CD14-positive monocyte (primary cell): ENCODE measurements around the gene DMP1. TPM values are rescaled to one million over a fixed set of nuclear protein-coding genes. Genes with fewer than 3 reads are reported as not detected.

Experiments used
- DNase-seq, 3 donors: peaks; one replicate each; pipeline ENCODE4 v3.0.0-alpha.2; 2011 to 2022
- H2AFZ ChIP-seq: 2 replicates; pipeline ENCODE4 v1.6.0; 2012; ENCODE audit warnings: mild to moderate bottlenecking, low read depth, low read length, inconsistent platforms; ENCODE audit not compliant: insufficient read depth, poor library complexity, severe bottlenecking
- H3K27ac ChIP-seq, 2 donors: 1 replicate in 1 of 2; 2 replicates in 1 of 2; pipeline ENCODE4 v1.5.1; 2012 to 2013; ENCODE audit warnings: low read length in 2 of 2, control low read depth in 1 of 2, inconsistent platforms in 1 of 2, low read depth in 1 of 2, mild to moderate bottlenecking in 1 of 2
- H3K27me3 ChIP-seq, 2 donors: one replicate each; pipeline versions ENCODE4 v1.6.0 to v1.6.1; 2011 to 2013; ENCODE audit warnings: low read length in 2 of 2; ENCODE audit not compliant: control insufficient read depth in 2 of 2, insufficient read depth in 2 of 2
- H3K36me3 ChIP-seq, 2 donors: replicated peaks in 1 of 2; 1 replicate in 1 of 2; 2 replicates in 1 of 2; pipeline versions ENCODE4 v1.5.1 to v1.6.1; 2012 to 2013; ENCODE audit warnings: low read length in 2 of 2, control low read depth in 1 of 2, inconsistent platforms in 1 of 2, mild to moderate bottlenecking in 1 of 2; ENCODE audit not compliant: insufficient read depth in 2 of 2, control insufficient read depth in 1 of 2
- H3K4me1 ChIP-seq, 2 donors: 1 replicate in 1 of 2; 2 replicates in 1 of 2; pipeline versions ENCODE4 v1.5.1 to v1.6.1; 2012 to 2013; ENCODE audit warnings: low read length in 2 of 2, control low read depth in 1 of 2, inconsistent platforms in 1 of 2, mild to moderate bottlenecking in 1 of 2, moderate library complexity in 1 of 2; ENCODE audit not compliant: insufficient read depth in 2 of 2, control insufficient read depth in 1 of 2
- H3K4me2 ChIP-seq: replicated peaks from 2 replicates; pipeline ENCODE3; 2012; ENCODE audit warnings: low read length, moderate library complexity, mild to moderate bottlenecking; ENCODE audit not compliant: poor library complexity, severe bottlenecking; ENCODE audit errors: extremely low read depth
- H3K4me3 ChIP-seq, 3 experiments: fragments of 200-600 bp in 1 of 3; sonication (generic) in 1 of 3; replicated peaks in 1 of 3; 1 replicate in 2 of 3; 2 replicates in 1 of 3; pipeline ENCODE4 v1.5.1; 2011 to 2013; ENCODE audit warnings: low read length in 3 of 3, mild to moderate bottlenecking in 3 of 3, control low read depth in 2 of 3, low read depth in 2 of 3, inconsistent platforms in 1 of 3, moderate library complexity in 1 of 3
- H3K79me2 ChIP-seq: 2 replicates; pipeline ENCODE4 v1.6.0; 2012; ENCODE audit warnings: mild to moderate bottlenecking, control low read depth, inconsistent platforms, low read length, moderate library complexity; ENCODE audit not compliant: insufficient read depth
- H3K9ac ChIP-seq: 2 replicates; pipeline ENCODE4 v1.6.0; 2017; ENCODE audit warnings: low read length, mild to moderate bottlenecking; ENCODE audit not compliant: insufficient read depth, poor library complexity, severe bottlenecking
- H3K9me3 ChIP-seq, 2 donors: replicated peaks in 1 of 2; 1 replicate in 1 of 2; 2 replicates in 1 of 2; pipeline versions ENCODE4 v1.5.1 to v1.6.1; 2012 to 2013; ENCODE audit warnings: low read length in 2 of 2, control low read depth in 1 of 2; ENCODE audit not compliant: control insufficient read depth in 1 of 2, insufficient read depth in 1 of 2
- H4K20me1 ChIP-seq: 2 replicates; pipeline ENCODE4 v1.6.0; 2012; ENCODE audit warnings: mild to moderate bottlenecking, low read length, control low read depth, moderate library complexity; ENCODE audit not compliant: insufficient read depth
- H3K27ac Mint-ChIP-seq, 7 donors: one replicate each; pipeline ENCODE4 v1.8.0; 2020; ENCODE audit warnings: mild to moderate bottlenecking in 7 of 7, mixed read lengths in 7 of 7, moderate library complexity in 6 of 7, inconsistent platforms in 2 of 7
- H3K27me3 Mint-ChIP-seq, 3 donors: one replicate each; pipeline ENCODE4 v1.8.0; 2021 to 2022; ENCODE audit warnings: low read depth in 3 of 3, mild to moderate bottlenecking in 3 of 3, mixed read lengths in 3 of 3, moderate library complexity in 3 of 3, inconsistent platforms in 1 of 3
- H3K36me3 Mint-ChIP-seq, 2 donors: one replicate each; pipeline ENCODE4 v1.8.0; 2020; ENCODE audit warnings: mixed read lengths in 2 of 2, inconsistent platforms in 1 of 2, mild to moderate bottlenecking in 1 of 2
- H3K4me1 Mint-ChIP-seq: one replicate; pipeline ENCODE4 v1.8.0; 2020; ENCODE audit warnings: mild to moderate bottlenecking, mixed read lengths
- H3K4me3 Mint-ChIP-seq, 2 donors: one replicate each; pipeline ENCODE4 v1.8.0; 2020; ENCODE audit warnings: mild to moderate bottlenecking in 2 of 2, mixed read lengths in 2 of 2, moderate library complexity in 1 of 2
- H3K9me3 Mint-ChIP-seq, 7 donors: one replicate each; pipeline ENCODE4 v1.8.0; 2020 to 2022; ENCODE audit warnings: mixed read lengths in 7 of 7, mild to moderate bottlenecking in 6 of 7, moderate library complexity in 6 of 7, inconsistent platforms in 2 of 7
- CTCF ChIP-seq: fragments of 200-600 bp; IDR thresholded peaks from one replicate; pipeline ENCODE4 v1.8.0; 2022; ENCODE audit warnings: antibody characterized with exemption, mild to moderate bottlenecking
- WGBS: methylation state at CpG from one replicate; pipeline ENCODE4 v1.1.5; 2013; ENCODE audit warnings: missing lambda C conversion rate; ENCODE audit not compliant: insufficient coverage; 5-methylcytosine and 5-hydroxymethylcytosine counted together
- intact Hi-C, 2 donors: fragments of 100-400 bp; cut with micrococcal nuclease; formaldehyde crosslinking; loops; one replicate each; pipeline versions ENCODE4 v1.15.0 to v1.15.1; 2023
- polyA plus RNA-seq, 3 donors: library from polyadenylated mRNA; depleted of rRNA in 1 of 3; unstranded in 2 of 3; stranded (reverse) in 1 of 3; fragments of 300-500 nt in 2 of 3; fragments of >200 nt in 1 of 3; fragmentation: Illumina TruSeq in 2 of 3; gene quantifications; 1 replicate in 2 of 3; 2 replicates in 1 of 3; pipeline ENCODE4 v1.2.3, GENCODE V29; 2012 to 2021

The DMP1 gene
- polyA plus RNA-seq, 3 donors: not detected

- Histone ChIP-seq H3K4me1 (no peaks in the 10 kb centered on the region), H2AFZ (no peak overlapping the region), H3K79me2 (no peaks in the 10 kb centered on the region), H3K9ac (no peak overlapping the region), H3K36me3 (no peaks in the 10 kb centered on the region), H3K4me2 (no peak overlapping the region), H3K27ac (no peak overlapping the region), H3K9me3 (peaks cover 5 to 17% of the 10 kb centered on the region in 2 donors), H4K20me1 (no peaks in the 10 kb centered on the region), H3K27me3 (no peaks in the 10 kb centered on the region), H3K4me3 (no peak overlapping the region)
- intact Hi-C loops: no loop called here
- peaks cover 9 to 17% (median 14%) of the 10 kb centered on the region in 7 donors for H3K9me3 Mint-ChIP-seq
- DNase-seq: no peak
- peaks cover 6% of the 10 kb centered on the region for H3K4me1 Mint-ChIP-seq
- 100% methylated on average over 2 of the region's 2 CpGs for WGBS
- H3K27me3 Mint-ChIP-seq: peaks cover 0 to 2% (median 2%) of the 10 kb centered on the region in 3 donors
- no peak for TF ChIP-seq CTCF
- H3K4me3 Mint-ChIP-seq: no peak overlapping the region
- H3K36me3 Mint-ChIP-seq: no peaks in the 10 kb centered on the region
- H3K27ac Mint-ChIP-seq: no peak overlapping the region
These were observed 47.9 kb downstream of the DMP1 start for GRCh38 chr4:87697945-87698344.

GRCh38 chr4:87698394-87698793 is 48.3 kb downstream of the DMP1 start:
- Histone ChIP-seq H3K9me3 (peaks cover under 1 to 13% of the 10 kb centered on the region in 2 donors), H2AFZ (no peak overlapping the region), H3K79me2 (no peaks in the 10 kb centered on the region), H4K20me1 (no peaks in the 10 kb centered on the region), H3K4me2 (no peak overlapping the region), H3K27ac (no peak overlapping the region), H3K27me3 (no peaks in the 10 kb centered on the region), H3K4me1 (no peaks in the 10 kb centered on the region), H3K36me3 (no peaks in the 10 kb centered on the region), H3K4me3 (no peak overlapping the region), H3K9ac (no peak overlapping the region)
- Mint-ChIP-seq H3K9me3 (peaks cover 6 to 13% (median 10%) of the 10 kb centered on the region in 7 donors), H3K36me3 (no peaks in the 10 kb centered on the region), H3K27ac (peak overlapping the region in 1 of 7 donors; percentile 47), H3K27me3 (peaks cover 0 to 2% (median 2%) of the 10 kb centered on the region in 3 donors), H3K4me1 (peaks cover 6% of the 10 kb centered on the region), H3K4me3 (no peak overlapping the region)
- WGBS: no CpG with 5 or more reads among the region's 2 CpGs
- intact Hi-C loops: no loop called here
- no peak for TF ChIP-seq CTCF
- peak in 1 of 3 donors; percentile 16 for DNase-seq
